DMS79 (cell line): ENCODE results near the gene MIPOL1.
"Not testable (repeated sequence)": the region's sequence is repeated elsewhere in the genome, so short reads cannot be mapped to it uniquely, and the experiment has no call there.

Experiments
- DNase-seq: peaks from one replicate; lab custom pipeline; 2025; lab: John Stamatoyannopoulos, UW

Gene MIPOL1

GRCh38 chr14:37234222-37234621, 36.5 kb downstream of the MIPOL1 start:
- DNase-seq, result no peak

GRCh38 chr14:37236044-37236443, 38.3 kb downstream of the MIPOL1 start:
- not testable (repeated sequence) for DNase-seq

DNA sequence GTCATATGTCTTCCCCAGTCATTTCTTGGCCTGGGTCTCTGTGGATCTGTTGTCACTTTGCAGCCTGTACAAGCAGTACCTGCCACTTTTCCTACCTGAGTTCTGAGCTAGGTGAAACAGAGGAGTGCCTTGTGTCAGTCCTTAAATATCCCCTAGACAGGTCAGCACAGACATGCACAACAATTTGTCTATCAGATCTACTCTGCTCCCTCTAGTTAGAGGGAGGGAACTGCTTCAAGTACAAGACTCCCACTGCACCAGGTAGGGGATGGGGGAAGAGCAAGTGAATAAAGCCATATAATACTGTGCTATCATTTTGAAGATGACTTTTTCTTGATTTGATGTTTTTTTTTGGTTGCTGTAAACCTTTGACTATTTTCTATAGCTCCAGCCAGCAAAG, 39.4 kb downstream of the MIPOL1 start:
- no peak for DNase-seq

DNA sequence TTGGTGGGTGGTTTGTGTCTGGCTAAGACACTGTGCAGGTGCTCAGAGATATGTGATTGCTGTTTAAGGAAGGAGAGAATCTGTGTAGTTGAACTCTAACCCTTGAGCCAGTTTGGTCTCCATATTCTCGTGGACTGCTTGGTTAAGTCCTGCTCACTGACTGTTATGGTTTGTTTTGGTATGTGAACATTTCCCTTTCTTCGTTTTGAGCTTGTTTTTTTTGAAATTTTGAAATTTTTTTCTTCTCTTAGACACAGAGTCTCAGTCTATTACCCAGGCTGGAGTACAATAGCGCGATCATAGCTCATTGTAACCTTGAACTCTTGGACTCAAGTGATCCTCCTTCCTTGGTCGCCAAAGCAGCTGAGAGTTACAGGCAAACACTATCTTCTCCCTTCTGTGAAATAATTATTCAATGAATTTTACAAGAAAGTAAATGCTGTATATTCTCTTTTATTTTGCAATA, 40.0 kb downstream of the MIPOL1 start:
- no peak for DNase-seq

GRCh38 chr14:37241198-37241597, 43.5 kb downstream of the MIPOL1 start:
- no peak for DNase-seq

DNA sequence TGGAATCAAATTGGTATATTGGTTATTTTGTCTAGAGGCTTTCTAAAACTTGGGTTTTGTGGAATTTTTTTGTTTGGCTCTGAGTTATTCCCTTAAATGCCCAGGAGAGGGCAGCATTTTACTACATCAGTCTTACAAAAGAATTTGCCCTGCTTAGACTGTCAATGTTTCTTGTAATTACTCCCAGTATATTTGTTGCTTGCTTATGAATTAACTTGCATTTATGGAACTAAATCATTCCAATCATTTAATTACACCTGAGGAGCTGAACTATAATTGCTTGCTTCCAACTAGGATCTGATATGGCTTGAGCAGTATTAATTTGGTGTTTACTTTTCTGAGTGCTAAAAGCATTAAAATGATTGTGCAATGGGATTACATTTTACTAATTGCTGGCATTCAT, 48.7 kb downstream of the MIPOL1 start:
- DNase-seq, result peak; percentile 29

- DNase-seq, result no peak
Measured at GRCh38 chr14:37247791-37248461, 50.2 kb downstream of the MIPOL1 start.

- no peak for DNase-seq
Measured at GRCh38 chr14:37251775-37252174, 54.0 kb downstream of the MIPOL1 start.

DNA sequence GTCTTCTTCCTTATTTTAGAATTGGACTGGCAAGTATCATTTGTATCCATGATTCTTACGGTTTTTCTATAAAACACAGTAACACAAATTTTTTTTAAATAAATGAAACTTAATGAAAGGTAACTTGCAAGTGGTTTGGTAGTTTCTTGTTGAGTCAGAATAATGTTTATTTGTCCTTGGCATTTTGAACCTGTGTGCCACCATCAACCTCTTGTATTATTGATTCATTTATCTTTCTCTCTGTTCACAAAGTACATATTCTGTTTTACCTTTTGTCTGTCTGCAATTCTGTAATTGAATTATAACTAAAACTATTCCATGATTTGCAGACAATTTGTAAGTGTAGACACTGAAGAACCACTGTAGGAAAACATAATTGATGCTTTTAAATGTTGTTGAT, 54.7 kb downstream of the MIPOL1 start:
- no peak for DNase-seq

DNA sequence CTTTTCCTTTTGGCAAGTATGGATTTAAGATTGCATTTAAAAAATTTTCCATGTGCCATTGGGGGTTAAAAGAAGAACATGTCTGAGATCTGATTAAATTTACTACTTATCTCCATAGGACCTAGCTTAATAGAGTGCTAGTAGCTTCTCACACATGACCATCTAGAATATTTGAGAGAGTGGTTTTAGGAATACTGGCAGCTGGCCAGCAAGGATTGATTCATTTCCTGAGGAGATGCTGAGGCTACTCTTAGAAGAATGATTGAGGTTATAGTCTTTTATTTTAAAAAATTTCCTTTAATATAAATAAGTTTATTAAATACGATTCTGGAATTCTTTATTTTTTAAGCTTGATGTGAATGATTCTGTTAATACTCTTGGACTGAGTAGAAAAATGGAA, 56.2 kb downstream of the MIPOL1 start:
- DNase-seq, result no peak

- DNase-seq, result no peak
Measured at GRCh38 chr14:37254411-37254947, 56.7 kb downstream of the MIPOL1 start.

- DNase-seq, result no peak
Measured at GRCh38 chr14:37257501-37258070, 59.8 kb downstream of the MIPOL1 start.

GRCh38 chr14:37262649-37263048, 64.9 kb downstream of the MIPOL1 start:
- no peak for DNase-seq

GRCh38 chr14:37263656-37264236, 66.0 kb downstream of the MIPOL1 start:
- DNase-seq, result no peak

DNA sequence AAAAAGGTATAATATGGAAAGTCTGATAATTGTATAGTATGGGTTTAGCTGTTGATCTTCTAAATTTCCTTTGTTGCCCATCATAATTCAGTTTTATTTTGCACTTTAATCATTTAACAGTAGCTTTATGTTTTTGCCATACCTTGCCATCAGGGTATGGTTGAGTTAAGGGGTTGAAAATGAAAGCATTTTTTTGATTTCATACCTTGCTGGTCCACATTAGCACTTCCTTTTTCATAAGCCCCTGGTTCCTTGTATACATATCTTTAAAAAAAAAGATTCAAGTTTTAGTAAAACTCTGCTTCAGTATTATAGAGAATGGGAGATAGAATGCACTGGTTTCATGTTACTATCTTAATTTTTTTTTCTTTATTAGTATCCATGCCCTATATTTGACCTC, 71.1 kb downstream of the MIPOL1 start:
- no peak for DNase-seq

DNA sequence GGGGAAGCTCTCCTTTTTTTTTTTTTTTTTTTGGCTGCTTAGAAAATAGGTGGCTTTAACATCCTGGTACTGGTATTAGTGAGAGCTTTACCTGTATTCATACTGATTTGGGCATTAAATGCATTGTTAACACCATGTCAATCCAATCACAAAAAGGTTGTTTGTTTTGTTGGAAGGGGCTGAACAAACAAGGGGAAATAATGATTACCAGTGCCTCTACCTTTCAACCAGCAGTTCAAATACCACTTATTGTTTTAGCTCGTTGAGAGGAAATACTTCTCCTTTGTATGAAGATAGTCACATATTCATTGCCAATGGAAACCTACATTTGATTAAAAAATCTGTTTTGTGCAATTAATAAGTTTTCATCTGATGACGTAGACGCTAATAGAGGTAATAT, 72.9 kb downstream of the MIPOL1 start:
- no peak for DNase-seq

DNA sequence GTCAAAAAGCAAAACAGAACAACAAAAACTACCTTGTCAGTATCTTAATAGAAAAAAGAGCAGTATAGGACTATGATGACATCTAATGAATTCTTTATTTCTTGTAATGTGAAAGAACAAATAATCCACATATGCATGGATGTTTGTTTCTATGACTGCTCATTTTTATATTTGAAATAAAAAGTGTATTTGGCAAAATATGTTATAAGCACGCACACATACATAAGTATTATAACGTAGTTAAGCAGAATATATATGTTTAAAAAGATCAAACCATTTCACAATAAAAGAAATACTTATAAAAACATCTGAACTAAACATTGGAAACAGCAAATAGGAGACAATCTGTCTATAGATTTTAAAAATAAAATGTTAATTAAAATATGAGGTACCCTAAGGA, 74.8 kb downstream of the MIPOL1 start:
- DNase-seq, result no peak

GRCh38 chr14:37274652-37275051, 76.9 kb downstream of the MIPOL1 start:
- DNase-seq, result no peak

DNA sequence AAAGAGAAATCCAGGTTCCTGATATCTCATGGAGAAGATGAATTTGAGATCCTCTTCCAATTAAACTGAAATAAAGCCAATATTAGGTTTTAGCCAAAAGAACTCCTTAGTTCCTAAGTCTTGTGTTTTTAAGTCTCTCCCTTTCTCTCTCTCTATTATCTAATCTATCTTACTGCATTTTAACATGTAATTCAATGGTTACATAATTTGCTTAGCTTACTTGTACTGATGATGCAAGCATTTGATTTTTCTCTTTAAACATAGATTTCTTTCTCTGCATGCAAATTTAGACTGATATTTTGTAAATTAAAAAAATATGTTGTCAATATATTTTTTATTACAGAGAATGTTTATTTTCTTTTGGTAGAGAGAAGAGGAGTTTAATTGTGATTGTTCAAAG, 78.2 kb downstream of the MIPOL1 start:
- DNase-seq, result no peak

GRCh38 chr14:37278636-37279538, 81.2 kb downstream of the MIPOL1 start:
- no peak for DNase-seq

- DNase-seq, result no peak
Measured at GRCh38 chr14:37279818-37280217, 82.1 kb downstream of the MIPOL1 start.

GRCh38 chr14:37284760-37285159, 87.0 kb downstream of the MIPOL1 start:
- no peak for DNase-seq
